GM18858 (cell line): ENCODE results near the gene MEGF6.
A peak's percentile ranks its signal among the peaks of the same experiment; 100 is the strongest.

ENCODE experiments used
- ATAC-seq: cut with Tn5 transposase; IDR thresholded peaks from one replicate; pipeline ENCODE4 v1.9.1; 2021; ENCODE audit not compliant: unreplicated experiment

The MEGF6 gene

DNA sequence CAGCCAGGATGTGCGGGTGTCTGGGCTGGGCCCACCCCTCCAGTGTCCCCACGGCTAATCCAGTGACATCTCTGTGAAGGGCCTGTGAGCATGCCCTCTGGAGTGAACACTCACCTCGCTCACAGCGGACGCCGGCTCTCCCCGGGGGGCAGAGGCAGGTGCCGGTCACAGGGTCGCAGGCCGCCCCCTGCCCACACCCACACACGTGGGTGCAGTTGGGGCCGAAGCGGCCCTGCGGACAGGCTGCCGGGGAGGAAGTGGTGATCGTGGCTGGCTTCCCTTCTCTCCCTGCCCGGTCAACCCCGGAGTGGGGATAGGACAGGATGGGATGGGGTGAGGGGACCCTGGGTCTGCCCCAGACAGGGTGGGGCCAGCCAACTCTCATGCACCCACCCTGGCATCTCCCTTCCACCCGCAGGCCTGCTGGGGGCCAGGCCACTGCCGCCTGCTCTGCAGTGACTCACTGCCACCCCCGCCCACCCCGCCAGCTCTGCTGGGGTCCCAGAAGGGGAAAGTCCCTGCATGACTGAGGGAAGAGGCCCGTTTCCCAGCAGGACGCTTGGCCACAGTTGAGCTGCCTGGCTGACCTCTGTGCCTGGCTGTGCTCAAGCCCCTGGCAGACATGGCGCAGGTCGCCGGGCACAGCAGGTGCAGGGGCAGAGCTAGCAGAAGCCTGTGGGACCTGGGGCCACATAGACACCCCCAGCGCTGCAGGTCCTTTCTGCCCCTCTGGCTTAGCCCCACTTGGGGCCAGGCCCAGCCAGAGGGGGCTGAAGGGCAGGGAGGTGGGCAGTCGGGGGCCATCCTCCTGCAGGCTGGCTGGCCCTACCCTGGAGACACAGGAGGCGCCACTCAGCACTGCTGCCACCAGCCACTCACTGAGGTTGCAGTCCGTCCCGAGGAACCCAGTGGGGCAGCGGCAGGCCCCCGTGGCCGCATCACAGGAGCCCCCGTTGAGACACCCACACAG is 115.2 kb downstream of the MEGF6 start:
- no peak for ATAC-seq

DNA sequence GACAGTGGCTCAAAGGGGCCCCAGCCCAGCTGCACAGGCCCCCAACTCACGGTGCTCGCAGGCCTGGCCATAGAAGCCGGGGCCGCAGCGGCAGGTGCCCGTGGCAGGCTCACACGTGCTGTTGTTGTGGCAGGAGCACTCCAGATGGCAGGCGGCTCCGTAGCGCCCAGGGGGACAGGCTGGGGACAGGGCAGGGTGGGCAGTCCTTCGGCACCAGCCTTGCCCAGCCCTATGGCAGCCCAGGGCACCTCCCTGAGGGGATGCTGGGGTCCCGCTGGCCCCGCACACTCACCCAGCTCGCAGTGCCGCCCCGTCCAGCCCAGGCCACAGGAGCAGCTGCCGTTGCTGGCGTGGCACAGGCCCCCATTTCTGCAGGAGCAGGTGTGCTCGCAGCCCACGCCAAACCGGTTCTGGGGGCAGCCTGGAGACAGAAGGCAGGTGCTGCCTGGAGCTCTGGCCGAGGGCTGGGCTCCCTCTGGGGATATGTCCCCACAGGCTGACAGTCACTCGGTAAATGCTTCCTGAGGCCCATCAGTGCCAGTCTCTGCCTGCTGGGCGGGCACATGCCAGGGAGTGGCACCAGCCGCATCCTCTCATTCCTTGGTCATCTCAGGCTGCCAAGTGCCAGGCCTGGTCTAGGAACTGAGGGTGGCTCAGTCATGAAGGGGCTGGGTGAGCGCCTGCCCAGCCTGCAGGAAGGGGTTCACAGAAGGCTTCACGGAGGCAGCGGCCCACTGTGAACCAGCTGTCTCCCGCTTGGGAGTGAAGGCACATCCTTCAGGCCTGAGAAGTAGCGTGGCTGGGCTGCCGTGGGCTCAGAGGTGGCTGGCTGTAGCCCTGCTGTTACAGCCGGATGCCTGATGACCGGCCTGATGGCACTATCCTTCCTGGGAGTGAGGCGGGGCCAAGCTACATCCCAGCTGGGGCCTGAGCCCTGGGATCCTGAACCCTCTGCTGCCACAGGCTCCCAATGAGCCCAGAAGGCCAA is 116.7 kb downstream of the MEGF6 start:
- ATAC-seq, result no peak

GRCh38 chr1:3492545-3493246 is 118.6 kb downstream of the MEGF6 start:
- ATAC-seq, result no peak

DNA sequence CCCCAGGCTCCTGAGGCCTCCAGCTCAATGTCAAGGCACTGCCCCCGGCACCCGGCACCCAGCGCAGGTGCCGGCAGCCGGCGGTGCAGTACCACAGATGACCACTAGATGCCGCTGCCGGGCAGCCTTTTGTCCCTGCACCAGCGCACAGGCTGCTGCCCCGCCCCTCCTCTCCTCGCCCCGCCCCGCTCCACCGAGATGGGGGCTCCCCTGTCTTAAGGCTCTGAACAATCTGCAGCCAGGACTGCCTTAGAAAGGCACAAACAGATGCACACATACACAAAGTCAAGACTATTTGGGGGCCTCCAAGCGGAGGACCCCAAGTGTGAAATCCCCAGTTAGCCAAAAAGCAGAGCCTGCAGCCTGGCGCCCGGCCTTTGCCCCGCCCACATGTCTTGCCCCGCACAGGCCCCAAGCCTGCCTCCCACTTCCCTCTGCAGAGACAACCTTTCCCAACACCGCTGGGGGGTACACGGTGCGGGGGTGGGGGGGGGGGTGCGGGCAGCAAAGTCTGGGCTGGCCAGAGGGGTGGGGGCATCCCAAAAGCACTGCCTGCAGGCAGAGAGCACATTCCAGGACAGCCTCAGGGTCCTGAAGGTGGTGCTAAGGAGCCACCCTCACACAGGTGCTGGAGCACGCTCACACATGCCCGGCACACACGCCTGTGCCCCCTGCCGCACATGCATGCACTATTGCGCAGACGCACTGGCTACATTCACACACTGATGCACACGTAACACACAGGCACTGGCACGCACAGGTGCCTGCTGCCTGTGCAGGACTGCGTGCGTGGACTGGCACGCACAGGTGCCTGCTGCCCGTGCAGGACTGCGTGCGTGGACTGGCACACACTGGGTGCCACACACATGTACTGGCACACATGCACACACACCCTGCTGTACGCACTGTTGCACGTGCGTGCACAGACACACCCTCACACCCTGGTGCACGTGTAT is 119.7 kb downstream of the MEGF6 start:
- peak; percentile 51 for ATAC-seq

DNA sequence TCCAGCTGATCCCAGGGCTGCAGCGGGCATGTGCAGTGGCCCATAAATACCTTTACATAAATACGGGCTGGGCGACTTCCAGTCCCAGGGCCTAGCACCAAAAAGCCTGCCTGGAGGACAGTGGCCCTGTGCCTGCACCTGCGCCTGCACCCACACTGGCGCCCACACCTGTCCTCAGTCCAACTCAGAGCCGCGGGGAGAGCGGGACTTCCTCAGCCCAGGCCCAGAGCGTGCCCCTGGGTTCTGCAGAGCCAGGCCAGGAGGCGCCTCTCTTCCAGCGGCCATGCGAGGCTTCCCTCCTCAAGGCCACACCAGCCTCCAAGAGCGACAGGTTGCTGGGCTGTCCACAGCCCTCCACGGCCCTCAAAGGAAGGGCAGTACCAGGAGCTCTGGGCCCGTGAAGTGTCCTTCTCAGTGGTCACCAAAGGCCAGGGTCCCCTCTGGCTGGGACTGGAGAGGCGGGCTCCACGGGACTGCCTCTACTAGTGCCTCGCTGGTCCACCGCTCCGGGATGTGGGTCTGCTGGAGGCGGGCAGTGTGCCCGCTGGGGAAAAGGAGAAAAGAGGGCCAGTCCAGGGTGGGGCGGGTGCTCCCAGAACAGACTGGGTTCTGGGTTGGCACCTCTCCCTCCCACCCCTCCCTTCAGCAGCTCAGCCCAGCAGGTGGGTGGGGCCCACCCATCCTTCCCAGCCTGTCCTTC is 121.1 kb downstream of the MEGF6 start:
- no peak for ATAC-seq

- no peak for ATAC-seq
Observed at GRCh38 chr1:3488432-3488831, 122.9 kb downstream of the MEGF6 start.

GRCh38 chr1:3485016-3485415 is 126.3 kb downstream of the MEGF6 start:
- no peak for ATAC-seq

DNA sequence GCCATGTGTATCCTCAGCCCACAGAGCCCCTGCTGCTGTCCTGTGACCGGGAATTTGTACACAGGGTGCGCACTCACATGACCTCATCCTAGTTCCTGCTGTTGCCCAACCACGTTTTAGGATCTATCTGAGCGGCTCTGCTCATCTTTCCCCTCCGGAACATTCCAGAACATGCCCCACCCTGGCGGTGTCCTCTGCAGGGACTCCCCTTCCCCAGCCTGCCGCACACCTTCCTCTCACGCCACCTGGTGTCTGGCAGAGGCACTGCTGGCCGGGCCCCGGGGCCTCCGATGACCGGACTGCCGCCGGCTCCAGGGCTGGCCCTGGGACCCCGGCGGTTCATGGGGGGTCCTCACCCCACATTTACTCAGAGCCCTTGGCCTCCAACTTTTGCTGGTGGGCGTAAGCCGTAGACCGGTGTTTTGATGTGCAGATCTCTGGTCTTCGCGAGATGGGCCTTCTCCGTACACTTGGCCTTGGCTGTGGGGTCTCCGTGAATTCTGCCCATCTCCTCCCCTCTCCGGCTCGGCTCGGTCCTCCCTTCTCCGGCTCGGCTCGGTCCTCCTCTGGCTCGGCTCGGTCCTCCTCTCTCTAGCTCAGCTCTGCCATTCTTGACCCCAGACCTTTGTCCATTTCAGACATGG is 127.4 kb downstream of the MEGF6 start:
- ATAC-seq, result no peak

DNA sequence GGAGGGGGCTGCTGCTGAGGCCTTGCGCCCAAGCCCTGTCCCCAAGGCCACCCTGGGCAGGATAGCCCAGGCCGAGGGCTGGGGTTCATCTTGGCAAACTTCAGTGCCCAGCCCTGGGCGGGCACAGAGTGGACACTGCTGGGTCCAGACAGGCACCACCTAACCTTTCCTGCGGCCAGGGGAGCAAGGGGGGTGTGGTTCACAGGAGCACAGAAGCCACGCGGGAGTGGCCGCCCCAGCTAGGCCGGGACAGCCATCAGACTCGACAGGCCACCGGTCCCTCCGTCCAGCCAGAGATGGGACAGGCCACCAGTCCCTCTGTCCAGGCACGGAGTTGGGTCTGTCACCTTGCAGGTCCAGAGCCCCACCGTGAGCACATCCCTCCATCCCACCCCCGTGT is 127.9 kb downstream of the MEGF6 start:
- ATAC-seq, result no peak

DNA sequence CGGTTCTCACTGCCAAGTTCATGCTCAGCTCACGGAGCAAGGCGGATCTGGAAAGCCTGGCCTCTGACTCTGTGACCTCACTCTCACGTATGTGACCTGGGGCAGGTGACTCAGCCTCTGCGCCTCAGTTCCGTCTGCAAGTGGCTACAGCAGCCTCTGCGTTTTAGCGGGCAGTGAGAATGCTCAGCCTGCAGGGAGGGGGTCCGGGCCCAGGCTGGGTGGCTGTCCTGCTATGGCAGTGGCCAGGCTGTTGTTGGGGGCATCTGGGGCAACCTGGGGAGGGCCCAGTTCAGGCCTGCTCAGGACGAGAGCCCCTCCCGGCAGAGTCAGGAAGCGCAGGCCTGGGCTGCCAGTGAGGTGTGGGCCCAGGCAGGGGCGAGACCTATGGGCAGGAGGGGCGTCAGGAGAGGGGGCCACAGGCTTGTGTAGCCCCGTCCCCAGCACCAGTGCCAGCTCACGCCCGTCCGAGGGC is 128.9 kb downstream of the MEGF6 start:
- no peak for ATAC-seq

DNA sequence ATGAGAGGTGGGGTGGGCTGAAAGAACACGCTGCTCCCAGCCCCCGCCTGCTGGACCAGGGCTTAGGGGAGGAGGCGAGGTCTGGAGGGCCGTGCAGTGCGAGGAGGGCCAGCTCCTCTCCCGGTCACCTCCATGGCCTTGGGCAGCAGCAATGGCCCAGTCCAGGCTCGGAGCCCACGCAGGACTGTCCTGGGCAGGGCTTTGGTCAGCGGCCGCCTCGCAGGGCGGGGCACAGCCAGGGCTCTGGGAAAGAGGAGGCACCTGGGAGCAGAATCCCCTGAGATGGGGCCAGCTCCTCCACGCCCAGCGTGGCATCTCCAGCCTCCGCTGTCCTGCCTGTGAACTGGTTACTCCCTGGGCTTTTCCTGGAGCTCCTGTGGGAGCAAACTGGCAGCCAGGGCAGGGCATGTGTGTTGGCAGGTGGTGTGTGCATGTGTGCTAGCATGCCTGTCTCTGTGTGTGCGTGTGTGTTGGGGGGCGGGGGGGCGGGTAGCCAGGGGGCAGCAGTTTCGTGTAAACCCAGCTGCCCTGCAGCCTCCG is 129.4 kb downstream of the MEGF6 start:
- ATAC-seq, result no peak

DNA sequence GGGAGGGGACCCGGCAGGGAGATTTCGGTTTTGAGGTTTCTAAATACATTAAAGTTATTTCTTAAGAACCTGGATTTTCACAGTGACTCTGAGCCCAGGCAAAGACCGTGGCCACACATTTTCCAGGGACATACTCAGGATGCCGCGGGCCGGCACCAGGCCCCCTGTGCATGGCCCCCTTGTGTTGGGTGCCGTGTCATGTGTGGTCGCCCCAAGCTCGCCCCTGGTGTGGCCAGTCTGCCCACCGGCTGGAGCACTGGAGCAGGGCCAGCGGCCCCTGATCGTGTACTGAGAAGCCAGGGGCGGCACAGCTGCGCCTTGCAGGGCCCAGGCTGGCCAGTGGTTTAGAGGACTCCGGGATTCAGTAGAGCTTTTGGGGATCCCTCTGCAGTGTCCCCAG is 130.3 kb downstream of the MEGF6 start:
- ATAC-seq, result no peak

- ATAC-seq, result no peak
Observed at GRCh38 chr1:3480369-3480719, 131.0 kb downstream of the MEGF6 start.

DNA sequence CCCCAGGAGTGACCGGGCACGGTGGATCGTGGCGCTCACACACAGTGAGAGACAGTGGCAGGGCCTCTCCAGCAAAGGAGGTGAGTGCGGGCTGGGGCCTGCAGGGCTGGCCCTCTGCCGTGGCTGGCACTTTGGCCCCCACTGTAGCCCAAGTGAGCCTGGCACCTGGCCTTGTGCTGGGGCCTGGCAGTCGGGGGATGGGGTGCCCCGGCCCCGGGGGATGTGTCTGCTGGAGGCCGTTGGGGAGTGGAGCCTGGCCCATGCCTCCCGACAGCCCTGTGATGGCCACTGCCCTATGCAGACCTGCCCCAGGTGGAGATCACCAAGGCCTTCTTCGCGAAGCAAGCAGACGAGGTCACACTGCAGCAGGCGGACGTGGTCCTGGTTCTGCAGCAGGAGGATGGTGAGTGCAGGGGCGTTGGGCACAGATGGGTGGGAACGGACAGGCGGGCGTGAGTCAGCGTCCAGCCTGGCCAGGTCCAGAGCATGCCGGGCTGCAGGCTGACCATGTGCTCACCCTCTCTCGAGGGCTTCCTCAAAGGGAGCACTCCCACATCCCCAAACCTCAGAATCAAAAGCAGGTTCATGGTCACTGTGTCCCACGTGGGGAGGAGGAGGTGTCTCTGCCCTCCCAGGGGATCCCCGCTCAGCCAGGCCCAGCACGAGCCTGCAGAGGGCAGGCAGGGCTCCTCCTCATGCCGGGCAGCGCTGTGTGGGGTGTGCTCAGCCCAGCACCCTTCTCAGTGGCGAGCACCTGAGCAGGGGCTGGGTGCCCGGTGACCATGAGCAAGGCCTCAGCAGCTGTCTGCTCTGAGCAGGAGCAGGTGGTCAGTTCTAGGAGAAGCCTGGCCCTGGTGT is 131.6 kb downstream of the MEGF6 start:
- ATAC-seq, result no peak

- no peak for ATAC-seq
Observed at GRCh38 chr1:3478187-3478586, 133.1 kb downstream of the MEGF6 start.

DNA sequence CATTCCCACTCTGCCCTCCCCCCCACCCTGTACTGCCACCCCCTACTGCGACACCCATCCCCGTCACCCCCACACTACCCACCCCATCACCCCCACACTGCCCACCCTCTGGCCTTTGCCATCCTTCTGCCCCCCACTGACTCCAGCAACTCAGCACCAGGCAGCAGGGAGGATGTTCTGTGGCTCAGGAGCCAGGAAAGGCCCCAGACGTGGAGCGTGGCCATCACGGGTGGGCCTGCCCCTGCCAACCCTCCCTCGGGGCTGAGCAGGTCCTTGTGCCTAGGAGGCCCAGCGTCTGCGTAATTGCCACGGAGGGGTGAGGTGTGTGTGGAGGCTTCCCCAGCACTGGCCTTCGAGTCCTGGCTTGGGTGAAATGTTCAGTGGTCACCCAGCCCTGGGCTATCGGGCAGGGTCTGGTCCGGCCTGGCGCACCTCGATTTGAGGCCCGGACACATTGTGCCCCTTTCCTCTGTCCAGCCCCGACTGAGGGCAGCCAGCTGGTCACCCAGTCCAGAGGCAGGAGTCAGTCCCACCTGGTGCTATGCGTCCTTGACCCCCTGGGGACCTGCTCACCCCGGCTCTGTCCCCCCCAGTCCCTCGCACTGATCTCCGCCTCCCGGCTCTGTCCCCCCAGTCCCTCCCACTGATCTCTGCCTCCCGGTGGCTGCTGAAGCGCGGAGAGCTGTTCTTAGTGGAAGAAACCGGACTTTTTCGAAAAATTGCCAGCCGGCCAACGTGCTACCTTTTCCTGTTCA is 133.9 kb downstream of the MEGF6 start:
- ATAC-seq, result no peak

DNA sequence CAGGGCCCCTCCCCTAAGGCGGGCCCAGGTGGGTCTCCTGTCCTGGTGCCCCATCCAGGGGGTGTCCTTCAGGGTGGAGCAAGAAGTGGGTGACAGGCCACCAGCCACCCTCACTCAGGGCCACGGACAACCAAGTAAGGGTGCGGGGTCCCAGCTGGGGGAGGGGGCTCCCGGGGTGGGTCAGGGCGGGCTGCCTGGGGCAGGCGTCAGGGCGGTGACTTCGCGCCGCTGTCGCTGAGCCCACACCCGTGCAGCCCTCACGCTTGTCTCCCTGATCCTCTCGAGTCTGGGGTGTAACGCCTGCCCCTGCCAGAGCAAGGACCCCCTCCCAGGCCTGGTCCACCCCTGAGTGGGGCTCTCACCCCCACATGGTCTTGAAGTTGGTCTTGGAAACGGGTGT is 134.6 kb downstream of the MEGF6 start:
- ATAC-seq, result no peak
